GM18861 (cell line): ENCODE measurements around the gene HPCA.

Source experiments
- ATAC-seq: cut with Tn5 transposase; IDR thresholded peaks from one replicate; pipeline ENCODE4 v1.9.1; 2021; ENCODE audit not compliant: unreplicated experiment

The HPCA gene

DNA sequence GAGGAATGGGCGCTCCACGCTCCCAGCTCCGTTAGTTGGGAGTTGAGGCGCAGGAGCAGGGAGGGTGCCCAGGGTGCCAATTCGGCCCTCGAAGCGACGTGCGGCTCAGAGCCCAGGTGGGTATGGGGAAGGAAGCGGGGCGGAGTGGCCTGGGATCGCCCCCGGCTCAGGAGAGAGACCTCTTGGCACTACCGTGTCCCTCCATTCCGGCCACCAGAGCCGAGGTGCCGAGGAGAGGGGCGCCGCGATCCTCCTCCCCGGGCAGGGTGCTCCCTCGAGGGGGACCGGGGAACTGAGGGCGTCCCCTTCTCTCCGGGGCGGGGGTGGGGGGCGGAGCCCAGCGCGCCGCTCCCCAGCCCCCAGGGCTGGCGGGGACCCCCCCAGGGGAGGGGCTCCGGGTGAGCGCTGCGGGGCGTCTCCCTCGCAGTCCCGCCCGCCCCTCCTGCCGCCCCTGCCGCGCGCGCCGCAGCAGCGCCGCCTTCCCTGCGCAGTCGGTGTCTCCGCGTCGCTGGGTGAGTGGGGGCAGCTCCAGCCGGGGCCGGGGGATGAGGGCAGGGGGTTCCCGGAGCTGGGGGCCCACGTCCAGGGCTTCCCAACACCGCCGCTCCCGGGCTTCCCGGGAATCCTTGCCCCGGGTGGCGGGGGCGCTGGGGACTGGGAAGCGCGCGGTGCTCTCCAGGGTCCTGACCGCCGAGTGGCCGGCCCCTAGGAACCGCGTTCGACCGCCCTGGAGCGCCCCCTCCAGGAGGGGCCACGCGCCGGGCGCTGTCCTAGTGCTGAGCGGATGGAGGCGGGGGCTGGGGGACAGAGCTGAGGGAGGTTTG lies at the start of gene HPCA:
Gene HPCA (plus strand): TSS at position 488 of the 824 bp plus-strand sequence. CDS start 2,408 bp downstream, outside the sequence.
- no peak for ATAC-seq

DNA sequence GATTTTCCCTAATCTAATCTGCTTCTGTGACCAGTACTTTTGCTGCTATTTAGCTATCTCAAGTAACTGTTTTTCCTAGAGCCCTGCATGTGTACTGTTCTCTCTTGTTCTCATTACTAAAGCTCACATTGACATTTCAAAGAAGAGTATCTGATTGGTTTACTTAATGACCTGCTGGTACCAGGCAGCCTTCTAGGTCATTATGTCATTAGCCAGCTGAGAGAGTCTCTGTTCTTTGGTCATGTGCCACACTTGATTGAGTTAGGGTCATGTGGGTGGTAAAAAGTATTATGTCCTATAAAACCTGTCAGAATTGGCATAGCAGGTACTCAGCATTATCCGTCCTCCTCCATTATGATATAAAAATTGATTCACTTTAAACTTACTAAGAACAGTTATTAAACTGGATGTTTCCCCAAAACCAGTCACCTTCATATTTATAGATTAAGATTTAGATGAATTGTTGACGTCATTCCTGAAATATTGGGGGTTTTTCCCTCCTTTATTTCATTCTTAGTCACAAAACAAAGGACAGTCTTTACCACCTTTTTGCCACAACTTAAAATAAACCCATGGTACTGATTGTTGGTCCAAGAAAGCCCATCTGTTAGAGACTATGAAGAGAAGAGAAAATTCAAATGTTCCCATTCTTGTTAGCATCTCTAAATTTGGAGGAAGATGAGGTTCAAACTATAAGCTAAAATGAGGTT lies 37.8 kb upstream of the HPCA start:
- ATAC-seq, result no peak

DNA sequence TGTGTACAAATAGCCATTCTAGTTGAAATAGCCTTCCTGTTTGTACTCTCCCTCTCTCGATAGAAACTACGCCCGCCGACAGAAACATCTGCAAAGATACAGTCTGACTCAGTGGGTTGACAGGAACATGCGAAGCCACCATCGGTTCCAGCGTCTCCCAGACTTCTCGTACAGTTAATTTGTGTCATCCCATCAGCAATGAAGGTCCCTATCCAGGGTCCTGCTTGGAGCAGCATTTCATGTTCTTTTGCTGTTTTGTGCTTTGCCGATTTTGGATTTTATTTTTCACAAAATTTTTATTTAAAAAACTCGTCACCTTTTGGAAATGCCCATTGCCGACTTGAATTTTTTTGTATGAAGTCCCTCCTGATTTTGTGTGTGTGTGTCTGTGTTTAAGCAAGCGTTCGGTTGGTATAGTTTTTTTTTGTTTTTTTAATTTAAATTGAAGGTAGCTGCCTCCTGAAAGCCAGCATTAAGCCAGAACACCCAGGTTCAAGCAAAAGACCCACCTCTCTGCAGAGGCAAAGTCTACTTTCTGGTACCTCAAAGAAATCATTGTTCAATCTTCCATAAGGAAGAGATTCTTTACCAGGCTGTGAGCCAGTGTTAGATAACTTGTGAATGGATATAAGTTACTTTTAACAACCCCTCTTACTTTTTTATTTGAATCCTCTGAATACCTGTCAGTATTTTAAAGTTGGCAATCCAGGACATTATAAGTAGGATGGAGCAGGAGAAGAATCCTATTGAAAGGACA lies 30.3 kb upstream of the HPCA start:
- no peak for ATAC-seq

DNA sequence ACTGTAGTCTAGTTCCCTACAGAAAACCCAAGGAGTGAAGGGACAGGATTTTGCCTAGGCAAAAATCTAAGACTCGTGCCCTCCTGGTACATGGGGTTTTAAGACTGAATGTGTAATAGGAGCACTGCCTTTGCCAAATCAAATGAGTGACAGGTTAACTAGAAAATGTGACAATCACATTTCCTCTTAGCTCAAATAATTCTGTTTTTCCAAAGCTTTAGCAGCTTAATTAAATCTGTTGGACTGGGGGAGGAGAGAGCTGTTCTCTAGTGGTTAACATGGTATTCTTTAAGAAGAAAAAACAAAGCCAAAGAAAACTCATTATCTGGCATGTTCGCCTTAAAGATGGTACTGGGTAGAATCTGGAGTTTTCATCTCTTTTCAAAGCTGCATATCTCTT lies 28.2 kb upstream of the HPCA start:
- ATAC-seq, result no peak

DNA sequence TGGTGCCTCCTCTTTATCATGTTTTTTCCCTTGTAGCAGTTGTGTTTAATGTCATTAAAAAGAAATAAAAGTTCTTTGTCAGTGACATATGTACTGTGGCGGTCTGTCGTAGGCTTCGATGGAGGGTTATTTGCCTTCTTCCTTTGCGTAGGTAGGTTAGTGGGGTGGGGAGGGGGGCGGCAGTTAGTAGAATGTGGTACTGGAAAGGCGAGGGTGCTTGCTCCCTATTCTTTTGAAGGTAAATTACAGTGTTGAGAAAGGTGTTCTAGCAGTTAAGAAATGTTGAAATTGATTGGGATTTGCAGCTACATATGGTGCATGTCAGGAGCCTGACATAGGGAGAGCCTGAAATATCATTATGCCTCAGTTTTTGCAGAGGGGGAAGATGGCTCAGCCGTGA lies 27.5 kb upstream of the HPCA start:
- ATAC-seq, result no peak

DNA sequence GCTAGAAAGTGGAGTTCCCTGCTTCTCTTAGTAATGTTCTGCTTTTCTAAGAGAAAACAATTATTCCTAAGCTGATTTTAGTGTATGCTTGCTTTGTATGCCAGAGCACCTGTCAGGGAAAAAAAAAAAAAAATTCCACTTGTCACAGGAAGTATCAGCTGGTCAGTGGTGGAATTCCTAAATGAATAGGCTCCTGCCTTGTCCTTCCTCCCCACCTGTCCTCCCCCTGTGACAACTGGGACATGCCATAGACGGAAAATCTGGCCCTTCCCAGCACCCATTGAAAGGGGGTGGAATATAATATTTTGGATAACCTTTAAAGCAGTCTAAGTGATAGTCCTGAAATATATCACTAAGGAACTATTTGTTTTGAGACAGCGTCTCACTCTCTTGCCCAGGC lies 26.4 kb upstream of the HPCA start:
- no peak for ATAC-seq

DNA sequence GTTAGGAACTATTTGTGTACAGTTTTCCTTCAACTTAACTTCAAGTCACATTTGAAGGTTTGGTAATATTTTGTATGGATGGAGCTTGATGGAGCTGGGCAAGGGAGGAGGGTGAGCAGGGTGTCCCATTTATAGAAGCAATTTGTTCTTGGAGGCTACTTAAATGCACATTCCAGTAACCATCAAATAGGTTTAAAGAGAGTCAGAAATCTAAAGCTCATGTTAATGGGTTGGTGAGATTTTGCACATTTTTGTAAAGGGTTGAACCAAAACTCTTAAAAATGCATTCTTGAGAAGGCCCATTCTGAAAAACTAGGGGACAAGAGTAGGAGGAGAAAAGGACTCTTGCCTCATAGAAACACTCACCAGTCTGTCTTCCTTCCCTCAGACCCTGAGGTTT lies 25.7 kb upstream of the HPCA start:
- ATAC-seq, result no peak

DNA sequence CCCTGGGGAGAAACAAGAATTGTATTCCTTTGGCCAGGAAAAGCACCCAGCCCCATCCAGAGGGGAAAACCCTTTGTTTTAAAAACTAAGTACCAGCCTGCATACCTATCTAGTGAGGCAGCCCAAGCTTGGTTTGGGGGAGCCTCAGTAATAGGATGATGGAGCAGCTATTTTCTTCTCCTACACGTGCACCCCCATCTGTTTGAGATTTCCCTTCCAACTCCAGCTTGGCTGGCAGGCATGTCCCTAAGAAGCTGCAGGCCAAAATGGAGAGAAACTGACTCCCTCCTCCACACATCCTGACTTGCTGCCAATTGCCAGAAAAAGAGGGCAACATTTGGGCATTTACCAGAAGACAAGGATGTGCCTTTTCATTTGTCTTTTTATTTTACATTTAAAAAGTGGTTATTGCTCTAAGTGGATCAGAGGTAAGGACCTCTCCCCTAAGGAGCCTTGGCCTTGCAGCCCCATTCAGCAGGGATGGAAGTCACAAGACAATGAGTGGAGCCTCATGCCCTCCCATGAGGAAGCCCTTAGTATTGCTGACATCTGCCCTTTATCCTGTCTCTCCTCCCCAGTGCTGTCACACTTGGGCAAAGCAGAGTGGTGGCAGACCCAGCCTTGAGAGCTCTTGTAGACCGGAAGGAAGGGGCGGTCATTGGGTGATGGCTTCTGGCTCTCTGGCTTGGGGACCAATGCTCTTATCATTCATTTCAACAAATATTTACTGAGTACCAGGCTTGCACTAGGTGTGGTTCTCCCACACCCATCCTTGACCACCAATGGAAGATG lies 24.2 kb upstream of the HPCA start:
- no peak for ATAC-seq

DNA sequence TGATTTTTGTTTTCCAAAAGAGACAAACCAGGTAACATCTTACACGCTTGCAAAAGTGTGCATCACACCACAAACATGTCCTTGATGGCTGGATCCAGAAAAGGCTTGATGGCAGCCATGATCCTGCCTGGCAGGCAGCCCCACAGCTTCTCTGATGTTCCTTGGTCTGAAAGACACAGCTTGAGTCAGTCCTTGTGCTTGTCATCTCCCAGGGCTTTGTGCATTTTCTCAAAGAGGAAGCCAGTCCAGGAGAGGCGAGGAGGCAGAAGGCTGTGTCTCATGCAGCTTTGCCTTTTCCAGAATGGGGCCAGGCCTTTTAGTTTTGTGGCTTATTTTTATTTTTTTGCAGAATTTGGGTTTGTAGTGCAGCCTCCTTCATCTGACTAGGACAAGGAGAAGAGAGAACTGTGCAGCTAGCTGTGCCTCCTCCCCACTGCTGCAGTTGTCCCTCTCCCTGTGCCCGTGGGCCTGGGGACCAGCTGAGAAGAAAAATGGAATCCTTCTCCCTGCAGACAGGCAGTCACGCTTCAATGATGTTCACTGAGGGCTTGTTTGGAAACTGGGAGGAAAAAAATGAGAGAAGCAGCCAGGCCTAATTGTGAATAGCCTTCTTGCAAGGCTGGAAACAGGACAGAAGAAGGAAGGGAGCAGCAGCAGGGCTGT lies 22.9 kb upstream of the HPCA start:
- no peak for ATAC-seq

DNA sequence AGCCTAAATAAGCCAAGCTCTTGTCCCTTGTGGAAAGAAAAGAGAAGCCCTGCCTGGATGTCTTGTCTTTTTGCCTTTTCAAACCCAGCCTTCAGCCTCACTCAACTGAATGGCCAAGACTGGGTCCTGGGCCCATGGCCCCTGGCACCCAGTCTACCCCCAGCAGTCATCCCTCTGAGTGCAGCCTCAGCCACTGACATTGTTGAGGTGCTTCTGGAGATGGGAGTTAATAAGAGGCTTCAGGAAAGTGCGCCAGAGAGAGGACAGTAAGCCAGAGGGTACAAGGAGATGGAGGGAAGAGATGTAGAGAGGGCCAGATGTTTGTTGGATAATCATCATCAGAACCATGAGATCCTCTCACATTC lies 22.4 kb upstream of the HPCA start:
- ATAC-seq, result no peak

DNA sequence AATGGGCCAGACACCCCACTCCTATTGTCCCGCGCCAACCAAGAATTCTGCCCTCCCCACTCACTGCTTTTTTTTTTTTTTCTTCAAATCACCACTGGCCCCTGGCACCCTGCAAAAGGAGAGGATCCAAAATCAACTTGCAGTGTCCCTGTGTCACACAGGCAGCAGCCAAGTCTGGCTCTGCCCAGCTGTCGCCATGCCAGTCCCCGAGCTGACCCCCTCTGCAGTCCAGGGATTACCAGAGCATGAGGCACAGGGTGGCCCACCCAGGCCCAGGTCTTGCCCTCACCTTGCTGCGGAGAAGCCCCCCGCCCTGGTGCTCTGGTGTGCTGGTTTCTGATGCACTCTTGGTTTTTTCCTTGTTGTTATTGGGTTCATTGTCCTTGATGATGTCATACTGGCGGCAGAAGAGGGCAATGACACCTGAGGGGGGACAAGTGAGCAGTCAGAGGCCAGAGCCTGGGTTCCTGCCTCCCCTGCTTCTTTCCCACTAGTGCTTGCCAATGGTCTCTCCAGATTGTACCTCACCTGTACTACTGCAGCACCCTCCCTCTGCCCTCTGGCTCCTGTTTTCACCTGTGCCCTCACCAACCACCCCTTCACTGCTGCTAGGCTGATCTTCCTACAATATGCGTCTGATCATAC lies 21.8 kb upstream of the HPCA start:
- no peak for ATAC-seq

DNA sequence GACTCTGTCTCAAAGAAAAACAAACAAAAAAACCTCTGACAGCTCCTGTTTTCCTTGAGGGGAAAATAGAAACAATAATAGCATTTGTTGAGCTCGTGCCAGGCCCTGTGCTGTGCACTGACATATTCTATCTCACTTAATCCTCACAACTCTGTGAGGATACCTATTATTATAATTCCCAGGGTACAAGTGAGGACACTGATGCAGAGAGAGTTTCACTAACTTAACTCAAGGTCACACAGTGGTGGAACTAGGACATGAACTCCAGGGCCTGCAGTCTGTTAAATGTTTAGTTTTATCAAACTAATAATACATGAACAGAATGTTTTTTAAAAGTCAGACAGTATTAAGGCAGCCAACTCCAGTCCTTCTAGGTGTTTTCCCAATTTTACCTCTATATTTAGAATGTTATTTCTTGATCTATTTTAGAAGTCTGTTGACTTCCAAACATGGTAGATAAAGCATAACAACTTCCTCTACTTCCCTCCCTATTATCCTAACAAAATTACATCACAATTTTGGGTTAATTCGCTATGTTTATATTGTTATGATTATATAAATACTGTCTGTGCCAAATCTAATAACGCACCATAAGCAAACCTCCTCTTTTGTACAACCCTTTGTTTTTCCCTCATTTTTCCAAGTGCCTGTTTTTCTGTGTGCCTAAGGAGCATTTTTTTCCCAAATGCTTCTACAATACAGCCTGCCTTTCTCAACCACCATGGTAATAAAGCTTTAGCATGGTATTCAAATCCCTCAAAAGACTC lies 20.5 kb upstream of the HPCA start:
- no peak for ATAC-seq

DNA sequence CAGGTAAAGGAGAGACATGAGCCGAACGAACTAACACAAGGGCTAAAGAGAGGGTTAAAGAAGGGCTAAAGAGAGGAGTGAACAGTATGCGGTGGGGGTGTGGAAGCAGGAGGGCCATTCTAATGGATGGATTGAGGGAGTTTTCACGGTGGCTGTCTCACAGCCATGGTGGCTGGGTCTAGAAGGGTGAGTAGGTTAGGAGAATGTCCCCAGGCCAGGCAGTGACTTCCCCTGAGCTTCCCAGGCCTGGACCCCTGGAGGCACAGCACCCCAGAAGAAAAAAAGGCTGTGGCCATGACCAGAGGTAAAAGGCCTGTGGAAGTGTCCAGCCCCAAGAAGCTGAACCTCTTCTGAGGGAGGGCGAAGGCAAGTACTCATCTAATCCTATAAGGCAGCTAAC lies 19.1 kb upstream of the HPCA start:
- ATAC-seq, result no peak

DNA sequence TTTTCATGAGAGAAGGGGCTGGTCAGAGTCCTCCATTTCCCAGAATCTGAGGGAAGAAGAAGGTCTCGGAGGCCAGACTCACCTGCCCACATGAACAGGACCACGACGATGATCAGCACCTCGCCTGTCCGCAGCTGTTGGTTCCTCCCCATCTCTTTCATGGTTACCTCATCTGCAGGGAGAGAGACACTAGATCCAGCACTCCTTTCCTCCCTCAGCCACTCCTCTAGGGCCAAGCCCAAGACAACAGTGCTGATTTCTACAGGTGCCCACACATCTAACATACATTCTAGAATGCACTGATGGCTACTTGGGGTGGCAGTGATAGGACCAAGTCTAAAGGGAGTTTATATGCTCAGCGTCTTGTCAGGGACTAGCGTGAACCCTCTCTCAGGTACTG lies 18.6 kb upstream of the HPCA start:
- no peak for ATAC-seq

DNA sequence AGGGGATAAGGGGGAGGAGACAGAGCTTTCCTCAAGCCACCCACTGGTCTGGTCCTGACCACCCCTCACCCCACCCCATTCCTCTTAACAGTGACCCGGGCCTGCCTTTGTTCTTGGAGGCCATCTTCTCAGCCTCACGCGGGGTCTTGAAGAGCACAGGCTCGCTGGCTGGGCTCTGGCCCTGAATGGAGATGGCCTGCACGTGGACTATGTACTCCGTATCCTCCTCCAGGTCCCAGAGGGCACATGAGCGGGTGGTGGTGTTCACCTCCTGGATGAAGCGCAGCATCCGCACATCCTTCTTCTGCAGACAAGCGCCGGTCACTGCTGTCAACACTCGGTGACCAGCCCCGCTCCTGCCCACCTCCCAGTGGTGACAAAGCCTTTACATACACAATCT lies 18.2 kb upstream of the HPCA start:
- ATAC-seq, result no peak

DNA sequence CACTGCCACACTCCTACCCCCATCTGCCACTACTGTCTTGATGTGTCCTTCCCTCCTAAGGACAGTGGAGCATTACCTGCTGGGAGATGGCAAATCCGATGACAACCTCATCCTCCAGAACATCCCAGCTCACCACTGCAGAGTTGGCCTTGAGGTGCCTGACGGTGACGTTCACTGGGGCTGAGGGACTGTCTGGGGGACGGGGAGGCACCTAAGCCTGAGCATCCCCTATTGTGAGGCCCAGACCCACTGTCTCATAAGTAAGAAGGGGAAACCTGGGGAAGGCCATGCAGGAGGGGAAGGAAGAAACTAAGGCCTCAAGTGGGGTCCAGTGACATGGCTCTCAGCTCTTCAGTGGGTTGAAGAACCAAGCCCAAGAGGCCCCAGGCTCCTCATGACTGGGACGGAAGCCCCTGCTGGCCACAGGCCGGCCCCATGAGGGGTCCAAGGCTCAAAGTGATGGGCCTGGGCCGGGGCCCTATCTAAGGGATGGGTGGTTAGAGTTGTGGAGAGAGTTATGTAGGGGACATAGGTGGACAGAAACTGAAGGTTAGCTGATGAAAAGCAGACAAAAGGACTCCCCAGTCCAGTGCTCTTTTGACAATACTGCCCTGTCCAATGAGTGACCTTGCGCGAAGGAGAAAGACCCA lies 17.4 kb upstream of the HPCA start:
- no peak for ATAC-seq

DNA sequence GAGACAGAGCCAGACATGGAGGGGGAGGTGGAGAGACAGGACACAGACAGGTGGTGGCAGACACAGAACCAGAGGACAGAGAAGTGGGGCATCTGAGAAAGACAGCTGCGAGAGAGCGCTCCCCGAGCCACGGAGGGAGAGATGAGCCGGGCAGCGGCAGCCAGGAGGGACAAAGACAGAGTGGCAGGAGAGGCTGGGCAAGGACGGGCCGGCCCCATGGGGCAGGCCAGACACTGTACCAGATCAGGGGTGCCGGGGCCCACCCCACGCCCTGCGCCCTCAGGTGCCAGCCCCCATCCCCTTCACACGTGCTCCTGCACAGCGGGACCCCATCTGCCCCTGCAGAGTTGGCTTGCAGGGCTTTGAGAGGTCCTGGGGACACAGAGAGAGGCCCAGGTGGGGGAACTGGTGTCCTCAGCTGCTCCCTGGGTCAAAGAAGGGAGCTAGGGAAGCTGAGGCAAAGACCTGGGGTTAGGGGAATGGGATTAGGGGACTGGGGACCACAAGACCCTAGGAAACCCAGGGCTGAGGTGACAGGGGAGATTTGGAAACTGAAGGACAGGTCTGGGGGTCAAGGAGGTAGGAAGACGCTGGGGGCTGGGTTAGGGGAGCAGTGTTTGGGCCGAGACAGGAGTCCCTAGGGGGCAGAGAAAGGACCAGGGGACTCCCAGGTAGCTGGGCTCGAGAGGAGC lies 16.2 kb upstream of the HPCA start:
- ATAC-seq, result no peak
